ENCODE data around the gene SOD2.
"Not testable (repeated sequence)": the region's sequence is repeated elsewhere in the genome, so short reads cannot be mapped to it uniquely, and the experiment has no call there.

SOD2 gene

GRCh38 chr6:159691133-159691962 is 1.7 kb downstream of the SOD2 start:
- peak overlapping the region; percentile 86 for H3K4me3 ChIP-seq (ENCODE audit: low read length)
- peaks cover 15% of the 10 kb centered on the region; the same call in 1 of the 2 replicates for H3K4me1 ChIP-seq (ENCODE audit: insufficient read depth, low read length)
- no peaks in the 10 kb centered on the region for H3K27me3 ChIP-seq (ENCODE audit: insufficient read depth, low read length)
- peaks cover 23% of the 10 kb centered on the region; the same call in 1 of the 2 replicates for H3K36me3 ChIP-seq (ENCODE audit: insufficient read depth, low read depth, low read length)
- peak overlapping the region; percentile 73; the same call in 1 of the 2 replicates for H3K9ac ChIP-seq (ENCODE audit: low read depth, low read length)
- no peak overlapping the region for H3K27ac ChIP-seq (ENCODE audit: low read length)
- no peaks in the 10 kb centered on the region for H3K9me3 ChIP-seq (ENCODE audit: insufficient read depth, low read depth, low read length)

- not testable (repeated sequence) for H3K27ac ChIP-seq (ENCODE audit: low read length); H3K27me3 ChIP-seq (ENCODE audit: insufficient read depth, low read length); H3K4me3 ChIP-seq (ENCODE audit: low read length); H3K9me3 ChIP-seq (ENCODE audit: insufficient read depth, low read depth, low read length); H3K9ac ChIP-seq (ENCODE audit: low read depth, low read length)
- peaks cover 33% of the 10 kb centered on the region; the same call in 1 of the 2 replicates for H3K36me3 ChIP-seq (ENCODE audit: insufficient read depth, low read depth, low read length)
- H3K4me1 ChIP-seq (ENCODE audit: insufficient read depth, low read length): peaks cover 15% of the 10 kb centered on the region; the same call in 1 of the 2 replicates
Measured at GRCh38 chr6:159690135-159690534, 2.9 kb downstream of the SOD2 start.

GRCh38 chr6:159689001-159689400 is 4.0 kb downstream of the SOD2 start:
- H3K9me3 ChIP-seq (ENCODE audit: insufficient read depth, low read depth, low read length): no peaks in the 10 kb centered on the region
- H3K27me3 ChIP-seq (ENCODE audit: insufficient read depth, low read length): no peaks in the 10 kb centered on the region
- no peak overlapping the region for H3K4me3 ChIP-seq (ENCODE audit: low read length)
- no peak overlapping the region for H3K27ac ChIP-seq (ENCODE audit: low read length)
- peaks cover 13% of the 10 kb centered on the region; the same call in 1 of the 2 replicates for H3K4me1 ChIP-seq (ENCODE audit: insufficient read depth, low read length)
- peaks cover 42% of the 10 kb centered on the region for H3K36me3 ChIP-seq (ENCODE audit: insufficient read depth, low read depth, low read length)
- no peak overlapping the region for H3K9ac ChIP-seq (ENCODE audit: low read depth, low read length)

GRCh38 chr6:159688266-159688905 is 4.7 kb downstream of the SOD2 start:
- Histone ChIP-seq H3K4me1 (ENCODE audit: insufficient read depth, low read length) (peaks cover 11% of the 10 kb centered on the region; the same call in 1 of the 2 replicates), H3K36me3 (ENCODE audit: insufficient read depth, low read depth, low read length) (peaks cover 48% of the 10 kb centered on the region), H3K4me3 (ENCODE audit: low read length) (no peak overlapping the region), H3K27me3 (ENCODE audit: insufficient read depth, low read length) (no peaks in the 10 kb centered on the region), H3K27ac (ENCODE audit: low read length) (no peak overlapping the region), H3K9ac (ENCODE audit: low read depth, low read length) (no peak overlapping the region), H3K9me3 (ENCODE audit: insufficient read depth, low read depth, low read length) (no peaks in the 10 kb centered on the region)

- Histone ChIP-seq H3K36me3 (ENCODE audit: insufficient read depth, low read depth, low read length) (peaks cover 58% of the 10 kb centered on the region), H3K9ac (ENCODE audit: low read depth, low read length) (no peak overlapping the region), H3K4me1 (ENCODE audit: insufficient read depth, low read length) (peaks cover 11% of the 10 kb centered on the region; the same call in 1 of the 2 replicates), H3K27ac (ENCODE audit: low read length) (no peak overlapping the region), H3K9me3 (ENCODE audit: insufficient read depth, low read depth, low read length) (no peaks in the 10 kb centered on the region), H3K4me3 (ENCODE audit: low read length) (no peak overlapping the region), H3K27me3 (ENCODE audit: insufficient read depth, low read length) (no peaks in the 10 kb centered on the region)
Measured at GRCh38 chr6:159687341-159687740, 5.7 kb downstream of the SOD2 start.

GRCh38 chr6:159686703-159687102 is 6.3 kb downstream of the SOD2 start:
- Histone ChIP-seq H3K9me3 (ENCODE audit: insufficient read depth, low read depth, low read length) (no peaks in the 10 kb centered on the region), H3K4me1 (ENCODE audit: insufficient read depth, low read length) (peaks cover 6% of the 10 kb centered on the region; the same call in 1 of the 2 replicates), H3K36me3 (ENCODE audit: insufficient read depth, low read depth, low read length) (peaks cover 64% of the 10 kb centered on the region), H3K4me3 (ENCODE audit: low read length) (no peak overlapping the region), H3K9ac (ENCODE audit: low read depth, low read length) (no peak overlapping the region), H3K27me3 (ENCODE audit: insufficient read depth, low read length) (no peaks in the 10 kb centered on the region), H3K27ac (ENCODE audit: low read length) (no peak overlapping the region)

GRCh38 chr6:159686040-159686439 is 7.0 kb downstream of the SOD2 start:
- Histone ChIP-seq H3K9ac (ENCODE audit: low read depth, low read length) (no peak overlapping the region; the same call in 1 of the 2 replicates), H3K4me3 (ENCODE audit: low read length) (no peak overlapping the region), H3K36me3 (ENCODE audit: insufficient read depth, low read depth, low read length) (peaks cover 71% of the 10 kb centered on the region), H3K27me3 (ENCODE audit: insufficient read depth, low read length) (no peaks in the 10 kb centered on the region), H3K9me3 (ENCODE audit: insufficient read depth, low read depth, low read length) (no peaks in the 10 kb centered on the region), H3K4me1 (ENCODE audit: insufficient read depth, low read length) (peaks cover 1% of the 10 kb centered on the region; the same call in 1 of the 2 replicates), H3K27ac (ENCODE audit: low read length) (no peak overlapping the region)

GRCh38 chr6:159684013-159684304 is 9.1 kb downstream of the SOD2 start:
- Histone ChIP-seq H3K4me1 (ENCODE audit: insufficient read depth, low read length) (no peaks in the 10 kb centered on the region), H3K9me3 (ENCODE audit: insufficient read depth, low read depth, low read length) (no peaks in the 10 kb centered on the region), H3K9ac (ENCODE audit: low read depth, low read length) (no peak overlapping the region), H3K27me3 (ENCODE audit: insufficient read depth, low read length) (no peaks in the 10 kb centered on the region), H3K36me3 (ENCODE audit: insufficient read depth, low read depth, low read length) (peaks cover 78% of the 10 kb centered on the region), H3K27ac (ENCODE audit: low read length) (no peak overlapping the region), H3K4me3 (ENCODE audit: low read length) (no peak overlapping the region)

- Histone ChIP-seq H3K4me1 (ENCODE audit: insufficient read depth, low read length) (no peaks in the 10 kb centered on the region), H3K27me3 (ENCODE audit: insufficient read depth, low read length) (no peaks in the 10 kb centered on the region), H3K4me3 (ENCODE audit: low read length) (no peak overlapping the region), H3K27ac (ENCODE audit: low read length) (no peak overlapping the region), H3K9ac (ENCODE audit: low read depth, low read length) (no peak overlapping the region), H3K9me3 (ENCODE audit: insufficient read depth, low read depth, low read length) (no peaks in the 10 kb centered on the region), H3K36me3 (ENCODE audit: insufficient read depth, low read depth, low read length) (peaks cover 78% of the 10 kb centered on the region)
Measured at GRCh38 chr6:159682810-159683209, 10.2 kb downstream of the SOD2 start.

GRCh38 chr6:159682295-159682694 is 10.7 kb downstream of the SOD2 start:
- Histone ChIP-seq H3K4me3 (ENCODE audit: low read length) (no peak overlapping the region), H3K9me3 (ENCODE audit: insufficient read depth, low read depth, low read length) (no peaks in the 10 kb centered on the region), H3K36me3 (ENCODE audit: insufficient read depth, low read depth, low read length) (peaks cover 75% of the 10 kb centered on the region), H3K9ac (ENCODE audit: low read depth, low read length) (no peak overlapping the region), H3K27ac (ENCODE audit: low read length) (no peak overlapping the region), H3K27me3 (ENCODE audit: insufficient read depth, low read length) (no peaks in the 10 kb centered on the region), H3K4me1 (ENCODE audit: insufficient read depth, low read length) (no peaks in the 10 kb centered on the region)

- Histone ChIP-seq H3K36me3 (ENCODE audit: insufficient read depth, low read depth, low read length) (peaks cover 66% of the 10 kb centered on the region), H3K4me1 (ENCODE audit: insufficient read depth, low read length) (no peaks in the 10 kb centered on the region), H3K27me3 (ENCODE audit: insufficient read depth, low read length) (no peaks in the 10 kb centered on the region), H3K4me3 (ENCODE audit: low read length) (no peak overlapping the region), H3K9ac (ENCODE audit: low read depth, low read length) (no peak overlapping the region), H3K27ac (ENCODE audit: low read length) (no peak overlapping the region), H3K9me3 (ENCODE audit: insufficient read depth, low read depth, low read length) (no peaks in the 10 kb centered on the region)
Measured at GRCh38 chr6:159681191-159681880, 11.7 kb downstream of the SOD2 start.

All from iPS-20b (cell line).